ENCODE measurements around the gene IRAG1. TPM values are rescaled to one million over a fixed set of nuclear protein-coding genes. Genes with fewer than 3 reads are reported as not detected.

IRAG1 gene
- total and polyA plus RNA-seq, 7 donors, result 1.4 to 9.4 (median 3.9) TPM

GRCh38 chr11:10660323-10660722 lies 33.2 kb downstream of the IRAG1 start:
- H3K4me1 ChIP-seq, result peaks cover 29% of the 10 kb centered on the region
- no peaks in the 10 kb centered on the region for H3K27me3 ChIP-seq (ENCODE audit: insufficient read depth in 3 of 3, low read length in 2 of 3)
- H3K4me3 ChIP-seq, result no peak overlapping the region
- no peak for ATAC-seq
- intact Hi-C loops (cut with DNase I), result loop anchor here in 1 of 2 donors (5.0 kb wide), 1 partner anchor 248 kb away; no protein-coding TSS in a partner anchor
- no peak for DNase-seq
- no peak for TF ChIP-seq CTCF (IDR thresholded peaks at IDR 0.05)
- whole genome bisulfite sequencing, 3 donors, result 87 to 94% (median 92%) methylated on average over 2 of the region's 2 CpGs
- no peaks in the 10 kb centered on the region for H3K36me3 ChIP-seq (ENCODE audit: insufficient read depth in 1 of 2, low read depth in 1 of 2)
- H3K9me3 ChIP-seq, result no peaks in the 10 kb centered on the region
- H3K27ac ChIP-seq, result peak overlapping the region; percentile 69

DNA sequence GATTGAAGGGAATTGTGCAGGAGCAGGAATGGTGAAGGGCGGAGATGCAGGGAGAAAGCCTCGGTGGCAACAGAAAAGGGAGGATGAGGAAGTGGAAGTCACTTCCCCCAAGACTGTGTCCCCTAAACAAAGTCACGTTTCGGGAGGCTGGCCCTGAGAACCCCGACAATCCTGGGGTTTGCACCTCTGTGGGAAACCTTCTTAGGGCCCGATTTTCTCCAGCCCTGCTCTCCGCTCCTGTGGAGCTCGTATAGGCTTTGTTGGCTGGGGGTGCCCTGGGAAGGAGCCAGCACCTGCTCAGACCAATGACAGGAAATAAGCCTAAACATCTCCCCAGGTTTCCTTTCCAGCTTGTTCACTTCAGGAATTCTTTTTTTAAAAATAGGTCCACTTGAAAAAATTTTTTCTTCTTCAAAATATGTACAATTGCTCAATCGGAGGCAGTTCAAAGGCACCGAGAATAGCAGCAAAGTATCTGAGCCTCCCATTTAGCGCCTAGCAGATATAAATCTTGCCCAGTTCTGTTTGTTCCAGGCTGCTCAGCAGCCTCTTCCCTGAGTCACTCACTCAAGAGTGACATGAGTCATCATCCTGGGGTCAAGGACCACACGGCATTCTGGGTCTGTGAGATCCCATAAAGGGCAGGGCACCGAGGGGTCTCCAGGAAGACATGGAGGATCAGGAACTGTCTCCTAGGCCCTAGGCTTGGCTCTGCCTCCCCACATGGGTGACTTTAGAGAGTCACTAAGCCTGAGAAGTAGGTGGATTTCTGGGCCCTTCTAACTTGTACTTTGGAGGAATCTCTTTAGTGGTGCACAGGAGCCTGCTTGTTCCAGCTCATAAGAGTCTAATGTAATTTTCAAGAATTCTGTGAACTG lies 34.0 kb downstream of the IRAG1 start:
- H3K4me1 ChIP-seq, result peaks cover 29% of the 10 kb centered on the region
- intact Hi-C loops (cut with DNase I), result loop anchor here (5.0 kb wide), 3 partner anchors 68 to 247 kb away; no protein-coding TSS in a partner anchor
- no peaks in the 10 kb centered on the region for H3K27me3 ChIP-seq (ENCODE audit: insufficient read depth in 3 of 3, low read length in 2 of 3)

GRCh38 chr11:10658621-10659338 lies 34.8 kb downstream of the IRAG1 start:
- H3K4me3 ChIP-seq, result no peak overlapping the region
- WGBS, 3 donors, result 81 to 89% (median 87%) methylated on average over 6 of the region's 6 CpGs
- peaks cover 29% of the 10 kb centered on the region for H3K4me1 ChIP-seq
- H3K9me3 ChIP-seq, result no peaks in the 10 kb centered on the region
- no peak for TF ChIP-seq CTCF (IDR thresholded peaks at IDR 0.05)
- intact Hi-C loops (cut with DNase I), result loop anchor here (5.0 kb wide), 2 partner anchors 69 to 141 kb away; no protein-coding TSS in a partner anchor
- no peaks in the 10 kb centered on the region for H3K36me3 ChIP-seq (ENCODE audit: insufficient read depth in 1 of 2, low read depth in 1 of 2)
- H3K27ac ChIP-seq, result peak overlapping the region; percentile 69
- ATAC-seq (peak; percentile 5 to 34 (median 16)), DNase-seq (no peak)
- no peaks in the 10 kb centered on the region for H3K27me3 ChIP-seq (ENCODE audit: insufficient read depth in 3 of 3, low read length in 2 of 3)

More for the DNA sequence above, 34.0 kb downstream of the IRAG1 start:
- DNase-seq, result peak; percentile 50 to 63
- ATAC-seq, result peak; percentile 88 to 97 (median 94)
- H3K4me3 ChIP-seq, result no peak overlapping the region
- no peaks in the 10 kb centered on the region for H3K36me3 ChIP-seq (ENCODE audit: insufficient read depth in 1 of 2, low read depth in 1 of 2)
- peak overlapping the region; percentile 69 for H3K27ac ChIP-seq
- TF ChIP-seq CTCF (IDR thresholded peaks at IDR 0.05), result no peak
- 40 to 49% (median 44%) methylated on average over 13 of the region's 13 CpGs for WGBS, 3 donors
- no peaks in the 10 kb centered on the region for H3K9me3 ChIP-seq

- H3K36me3 ChIP-seq (ENCODE audit: insufficient read depth in 1 of 2, low read depth in 1 of 2), result no peaks in the 10 kb centered on the region
- H3K27ac ChIP-seq, result peak overlapping the region; percentile 23
- peaks cover 29% of the 10 kb centered on the region for H3K4me1 ChIP-seq
- no peak overlapping the region for H3K4me3 ChIP-seq
- intact Hi-C loops (cut with DNase I), result loop anchor here (5.0 kb wide), 2 partner anchors 70 to 140 kb away; no protein-coding TSS in a partner anchor
- DNase-seq, result no peak
- peak in 1 of 4 donors; percentile 7 for ATAC-seq
- 61 to 63% (median 62%) methylated on average over 20 of the region's 20 CpGs for WGBS, 3 donors
- H3K27me3 ChIP-seq (ENCODE audit: insufficient read depth in 3 of 3, low read length in 2 of 3), result no peaks in the 10 kb centered on the region
- no peak for TF ChIP-seq CTCF (IDR thresholded peaks at IDR 0.05)
- H3K9me3 ChIP-seq, result no peaks in the 10 kb centered on the region
These were observed 36.0 kb downstream of the IRAG1 start for GRCh38 chr11:10657308-10658271.
